K562 (cell line): ENCODE measurements around the gene POPDC2. TPM values are rescaled to one million over a fixed set of nuclear protein-coding genes. Genes with fewer than 3 reads are reported as not detected.

Experiments
- ATAC-seq: fragments of 200-7000 bp; cut with Tn5 transposase; 3 replicates; pipeline ENCODE4 v1.9.1; 2020; ENCODE audit warnings: moderate library complexity
- BruUV-seq: library from RNA; stranded (reverse); fragments of 400-500 nt; replicated peaks from 2 replicates; lab custom pipeline; 2021; lab: Mats Ljungman, UMichigan
- CTCF ChIA-PET: fragments of 300-600 bp; formaldehyde crosslinking; extraction: SDS; loops from one replicate; lab custom pipeline; 2021; ENCODE audit warnings: low intra/inter-chr PET ratio; lab: Yijun Ruan, JAX
- POLR2A ChIA-PET: fragments of 300-600, 350-650 bp; sonication (Branson Sonifier 250); formaldehyde crosslinking; extraction: SDS; loops from one replicate; lab custom pipeline; 2021; ENCODE audit warnings: antibody characterized with exemption, inconsistent platforms; lab: Yijun Ruan, JAX
- DNase-seq, 4 experiments: peaks; one replicate each; pipeline versions ENCODE4 v3.0.0 to v3.0.0-alpha.2; 2011 to 2018; ENCODE audit warnings: low spot score in 3 of 4, mixed read lengths in 3 of 4; ENCODE audit errors: extremely low read depth in 1 of 4
- FAIRE-seq: peaks from 2 replicates; lab custom pipeline; 2011; peaks lifted over from hg19 to GRCh38; lab: Jason Lieb, UNC
- H2AFZ ChIP-seq: 2 replicates; pipeline ENCODE4 v1.6.0; 2011; ENCODE audit warnings: low read depth, low read length, control low read depth, inconsistent platforms
- H3K27ac ChIP-seq: fragments of 200-600 bp; 3 replicates; pipeline ENCODE4 v1.8.0; 2011; ENCODE audit warnings: low read depth, mild to moderate bottlenecking, control low read depth, inconsistent platforms, low read length, moderate library complexity, mixed read lengths; ENCODE audit errors: extremely low read depth
- H3K27me3 ChIP-seq, 2 experiments: fragments of 300-600 bp in 1 of 2; 2 replicates in 1 of 2; 3 replicates in 1 of 2; pipeline versions ENCODE4 v1.6.0 to v1.8.0; 2011; ENCODE audit warnings: inconsistent platforms in 2 of 2, low read length in 2 of 2, mild to moderate bottlenecking in 1 of 2, mixed read lengths in 1 of 2, moderate library complexity in 1 of 2; ENCODE audit not compliant: control insufficient read depth in 2 of 2, insufficient read depth in 2 of 2
- H3K36me3 ChIP-seq: fragments of 300-600 bp; 3 replicates; pipeline ENCODE4 v1.8.0; 2011; ENCODE audit warnings: mild to moderate bottlenecking, low read length, inconsistent platforms; ENCODE audit not compliant: control insufficient read depth, insufficient read depth
- H3K4me1 ChIP-seq, 2 experiments: fragments of 200-600 bp in 1 of 2; replicated peaks in 1 of 2; 2 replicates in 1 of 2; 3 replicates in 1 of 2; pipeline versions ENCODE4 v1.5.1 to v1.8.0; 2011; ENCODE audit warnings: inconsistent platforms in 2 of 2, low read length in 2 of 2, mild to moderate bottlenecking in 1 of 2, mixed read lengths in 1 of 2, moderate library complexity in 1 of 2; ENCODE audit not compliant: control insufficient read depth in 2 of 2, insufficient read depth in 2 of 2
- H3K4me2 ChIP-seq: 2 replicates; pipeline ENCODE4 v1.6.1; 2011; ENCODE audit warnings: low read length, control low read depth, inconsistent platforms, mixed read lengths; ENCODE audit not compliant: insufficient read depth
- H3K4me3 ChIP-seq: fragments of 200-600 bp; sonication (generic), shearing (Covaris generic); 2 replicates; pipeline ENCODE4 v1.5.1; 2016; ENCODE audit warnings: control low read depth, inconsistent platforms
- H3K79me2 ChIP-seq: fragments of 200-600 bp; 3 replicates; pipeline ENCODE4 v1.8.0; 2011; ENCODE audit warnings: low read length, inconsistent platforms; ENCODE audit not compliant: control insufficient read depth, insufficient read depth
- H3K9ac ChIP-seq, 2 experiments: 2 replicates each; pipeline versions ENCODE4 v1.6.0 to v1.6.1; 2011; ENCODE audit warnings: low read depth in 2 of 2, low read length in 2 of 2, control low read depth in 1 of 2, inconsistent platforms in 1 of 2, mild to moderate bottlenecking in 1 of 2, mixed read lengths in 1 of 2; ENCODE audit not compliant: insufficient read depth in 1 of 2
- H3K9me1 ChIP-seq: one replicate; pipeline ENCODE4 v1.6.0; 2011; ENCODE audit warnings: inconsistent platforms, mild to moderate bottlenecking, low read length, moderate library complexity; ENCODE audit not compliant: control insufficient read depth, insufficient read depth
- H3K9me3 ChIP-seq: replicated peaks from 2 replicates; pipeline ENCODE4 v1.5.1; 2011; ENCODE audit warnings: low read depth, low read length, inconsistent platforms; ENCODE audit not compliant: control insufficient read depth, insufficient read depth
- H4K20me1 ChIP-seq: replicated peaks from 2 replicates; pipeline ENCODE4 v1.6.1; 2011; ENCODE audit warnings: low read length, inconsistent platforms, mixed read lengths; ENCODE audit not compliant: control insufficient read depth, insufficient read depth
- ARHGAP35 ChIP-seq: fragments of 450-650 bp; IDR thresholded peaks from 2 replicates; pipeline ENCODE4 v1.6.1; 2018; ENCODE audit not compliant: partially characterized antibody
- CXXC5 ChIP-seq: fragments of 250-450 bp; sonication (Bioruptor Pico); IDR thresholded peaks from 2 replicates; pipeline ENCODE4 v1.8.0; 2022; ENCODE audit warnings: inconsistent platforms, mild to moderate bottlenecking, moderate library complexity
- DMBX1 ChIP-seq: fragments of 250-450 bp; sonication (Bioruptor Pico); IDR thresholded peaks from 2 replicates; pipeline ENCODE4 v1.8.0; 2022; ENCODE audit warnings: inconsistent platforms, mild to moderate bottlenecking, moderate library complexity, borderline replicate concordance
- DNMT1 ChIP-seq: fragments of 450-650 bp; IDR thresholded peaks from 2 replicates; pipeline ENCODE4 v1.6.1; 2016; ENCODE audit warnings: antibody characterized with exemption, mild to moderate bottlenecking
- ELF4 ChIP-seq: fragments of 450-650 bp; formaldehyde crosslinking; IDR thresholded peaks from 2 replicates; pipeline ENCODE4 v1.4.0; 2022; ENCODE audit warnings: missing genetic modification characterization
- FOSL1 ChIP-seq: fragments of 200-800 bp; sonication (Bioruptor generic); conservative IDR thresholded peaks from 2 replicates; pipeline ENCODE4 v1.6.1; 2016; ENCODE audit warnings: missing genetic modification characterization, missing compliant biosample characterization
- GTF2A2 ChIP-seq: IDR thresholded peaks from 2 replicates; pipeline ENCODE4 v1.6.1; 2016; ENCODE audit warnings: mild to moderate bottlenecking, missing genetic modification characterization, missing compliant biosample characterization
- GTF2F1 ChIP-seq: IDR thresholded peaks from 2 replicates; pipeline ENCODE4 v1.6.1; 2011; ENCODE audit warnings: low read depth, low read length, improper control_type of control experiment
- HDAC8 ChIP-seq: fragments of 450-650 bp; IDR thresholded peaks from 2 replicates; pipeline ENCODE4 v1.6.1; 2016; ENCODE audit warnings: mild to moderate bottlenecking, missing genetic modification characterization, moderate library complexity, missing compliant biosample characterization
- MAFG ChIP-seq: fragments of 450-650 bp; conservative IDR thresholded peaks from 2 replicates; pipeline ENCODE4 v1.6.1; 2016; ENCODE audit warnings: missing genetic modification characterization, missing compliant biosample characterization
- MED1 ChIP-seq: sonication (generic); formaldehyde crosslinking; IDR thresholded peaks from 2 replicates; pipeline ENCODE4 v1.8.1; 2023; ENCODE audit warnings: missing genetic modification reagents, borderline replicate concordance
- PTRF ChIP-seq: fragments of 450-650 bp; IDR thresholded peaks from 2 replicates; pipeline ENCODE4 v1.6.1; 2016; ENCODE audit warnings: mild to moderate bottlenecking, missing genetic modification characterization, missing compliant biosample characterization
- SMARCC2 ChIP-seq: fragments of 450-650 bp; IDR thresholded peaks from 2 replicates; pipeline ENCODE4 v1.6.1; 2017; ENCODE audit warnings: antibody characterized with exemption, moderate library complexity, mild to moderate bottlenecking, low read depth
- SNIP1 ChIP-seq: fragments of 450-650 bp; IDR thresholded peaks from 2 replicates; pipeline ENCODE4 v1.7.1; 2017; ENCODE audit warnings: low read depth, mild to moderate bottlenecking
- SPI1 ChIP-seq: IDR thresholded peaks from 2 replicates; pipeline ENCODE4 v1.6.1; 2011; ENCODE audit warnings: low read depth, low read length, control low read depth, borderline replicate concordance
- ZNF175 ChIP-seq: fragments of 200-800 bp; sonication (Bioruptor generic); IDR thresholded peaks from 2 replicates; pipeline ENCODE4 v1.6.1; 2016; ENCODE audit warnings: low read depth, mild to moderate bottlenecking, missing genetic modification characterization, missing compliant biosample characterization
- ZNF316 ChIP-seq: fragments of 450-650 bp; IDR thresholded peaks from 2 replicates; pipeline ENCODE4 v1.6.1; 2016
- ZNF395 ChIP-seq: fragments of 200-800 bp; sonication (Bioruptor generic); IDR thresholded peaks from 2 replicates; pipeline ENCODE4 v1.6.1; 2017; ENCODE audit warnings: missing genetic modification characterization, missing compliant biosample characterization
- ZNF644 ChIP-seq: fragments of 200-800 bp; sonication (Bioruptor generic); IDR thresholded peaks from 2 replicates; pipeline ENCODE4 v1.6.1; 2016; ENCODE audit warnings: low read depth, missing genetic modification characterization, missing compliant biosample characterization
- ZNF696 ChIP-seq: fragments of 250-450 bp; sonication (Bioruptor Pico); conservative IDR thresholded peaks from 2 replicates; pipeline ENCODE4 v1.4.0; 2020; ENCODE audit warnings: mild to moderate bottlenecking, moderate library complexity
- whole genome bisulfite sequencing: fragments of 100-300 bp; shearing (Covaris generic); methylation state at CpG from one replicate; pipeline ENCODE4 v1.1.6; 2016; ENCODE audit warnings: low coverage, mixed read lengths; ENCODE audit not compliant: insufficient coverage; ENCODE audit errors: missing lambda C conversion rate; 5-methylcytosine and 5-hydroxymethylcytosine counted together
- in situ Hi-C: fragments of 300-500 bp; cut with MboI; formaldehyde crosslinking; loops from 4 replicates; pipeline ENCODE4 v1.15.0; 2018; ENCODE audit warnings: inconsistent platforms, mixed read lengths
- intact Hi-C: fragments of 100-400 bp; cut with micrococcal nuclease; formaldehyde crosslinking; loops from 2 replicates; pipeline ENCODE4 v1.14.2; 2022
- polyA plus RNA-seq, 8 experiments: library from polyadenylated mRNA; depleted of rRNA in 4 of 8; stranded (reverse) in 5 of 8; unstranded in 3 of 8; fragments of >200 nt; fragmentation: Nextera tagmentation in 2 of 8; fragmentation: Illumina TruSeq in 1 of 8; extraction: Ambion mirVana in 2 of 8; extraction: Trizol in 1 of 8; gene quantifications; 2 replicates each; pipeline versions ENCODE4 v1.2.1 to v1.2.3, GENCODE V29; 2011 to 2014; ENCODE audit warnings: inconsistent platforms in 1 of 8, missing spikeins in 1 of 8
- total RNA-seq, 7 experiments: library from RNA; depleted of rRNA in 6 of 7; stranded (reverse); fragments of >200 nt in 6 of 7; fragmentation: Illumina TruSeq in 2 of 7; extraction: Trizol in 2 of 7; gene quantifications; 2 replicates each; pipeline versions ENCODE4 v1.2.1 to v1.2.3, GENCODE V29; 2011 to 2021; ENCODE audit warnings: low replicate concordance in 1 of 7

Gene POPDC2
- total and polyA plus RNA-seq, 9 of the 15 experiments (the other 6 are each of a cell fraction or from before 2014, with no cell fraction given), result 0.08 to 0.32 (median 0.13) TPM; not detected in 4

GRCh38 chr3:119636891-119637611 is 23.3 kb downstream of the POPDC2 start (continued):
- TF ChIP-seq DMBX1 (CRISPR knock-in tag) (peak; percentile 36; the same call in 1 of the 2 replicates), GTF2A2 (tag) (0 out of 2 replicates have a peak, but pooled peaks have one; percentile 27), CXXC5 (CRISPR knock-in tag) (peak; percentile 32; the same call in 1 of the 2 replicates), ELF4 (CRISPR knock-in tag) (no peak), ZNF175 (CRISPR knock-in tag) (peak; percentile 62), PTRF (tag) (0 out of 2 replicates have a peak, but pooled peaks have one; percentile 6), DNMT1 (no peak), ZNF644 (peak; percentile 5; the same call in 1 of the 2 replicates), SNIP1 (no peak), MAFG (tag) (0 out of 2 replicates have a peak, but pooled peaks have one; percentile 1), HDAC8 (tag) (peak; percentile 54; the same call in 1 of the 2 replicates)

GRCh38 chr3:119636249-119636648 is 24.1 kb downstream of the POPDC2 start:
- FAIRE-seq (no peak), DNase-seq (no peak), ATAC-seq (no peak)
- no peaks in the 10 kb centered on the region for H3K36me3 ChIP-seq
- no peaks in the 10 kb centered on the region for H4K20me1 ChIP-seq
- BruUV-seq, result no TSS peak
- no peaks in the 10 kb centered on the region for H3K9me3 ChIP-seq
- ChIA-PET POLR2A (no interaction called here), CTCF (no interaction called here)
- peaks cover 8 to 35% of the 10 kb centered on the region in 2 experiments for H3K4me1 ChIP-seq
- H3K9me1 ChIP-seq, result peaks cover 3% of the 10 kb centered on the region
- H3K27ac ChIP-seq, result no peak overlapping the region
- H3K79me2 ChIP-seq, result no peaks in the 10 kb centered on the region
- 8% methylated on average over 1 of the region's 1 CpG for WGBS
- H3K4me2 ChIP-seq, result no peak overlapping the region
- H2AFZ ChIP-seq, result peak overlapping the region; percentile 63
- no peak overlapping the region for H3K9ac ChIP-seq
- intact Hi-C loops (loop anchor here (5.0 kb wide), 1 partner anchor 41 kb away; the partner anchor contains the start of gene COX17), in situ Hi-C loops (no loop called here)
- no peaks in the 10 kb centered on the region for H3K27me3 ChIP-seq
- H3K4me3 ChIP-seq, result no peak overlapping the region
- TF ChIP-seq MED1 (CRISPR knock-in tag) (no peak), SMARCC2 (no peak), SPI1 (no peak), ZNF316 (no peak), FOSL1 (0 out of 2 replicates have a peak, but pooled peaks have one; percentile 13), ZNF395 (CRISPR knock-in tag) (peak; percentile 64; the same call in 1 of the 2 replicates), ZNF696 (no peak), GTF2F1 (no peak), ARHGAP35 (no peak), ZNF644 (0 out of 2 replicates have a peak, but pooled peaks have one; percentile 15)
